Naive thymus-derived CD4-positive, alpha-beta T cell (primary cell): ENCODE results near the gene MCC. TPM values are rescaled to one million over a fixed set of nuclear protein-coding genes. Genes with fewer than 3 reads are reported as not detected.

Experiments used
- ATAC-seq: fragments of 150-1000 bp; cut with Tn5 transposase; 2 replicates; pipeline ENCODE4 v1.10.0; 2021; ENCODE audit warnings: mild to moderate bottlenecking, moderate library complexity
- CTCF ChIA-PET: fragments of 350-600 bp; sonication (Branson Sonifier 250); formaldehyde crosslinking; loops from one replicate; lab custom pipeline; 2021; ENCODE audit warnings: antibody characterized with exemption; lab: Charles Lee
- POLR2A ChIA-PET: fragments of 350-600 bp; sonication (Branson Sonifier 250); formaldehyde crosslinking; loops from one replicate; lab custom pipeline; 2021; ENCODE audit warnings: antibody characterized with exemption, inconsistent platforms; lab: Charles Lee
- DNase-seq, 9 donors: peaks; one replicate each; pipeline versions ENCODE4 v3.0.0 to v3.0.0-alpha.2; 2020 to 2022; ENCODE audit warnings: mixed read lengths in 1 of 9
- H3K27ac ChIP-seq: one replicate; pipeline ENCODE4 v1.7.0; 2013; ENCODE audit warnings: mild to moderate bottlenecking, low read depth, low read length, moderate library complexity
- H3K27me3 ChIP-seq, 2 donors: one replicate each; pipeline ENCODE4 v1.7.0; 2013; ENCODE audit warnings: low read length in 2 of 2, mild to moderate bottlenecking in 2 of 2, moderate library complexity in 2 of 2; ENCODE audit not compliant: control insufficient read depth in 2 of 2, insufficient read depth in 2 of 2
- H3K36me3 ChIP-seq, 3 experiments: 1 replicate in 2 of 3; 2 replicates in 1 of 3; pipeline ENCODE4 v1.7.0; 2013; ENCODE audit warnings: low read length in 3 of 3, mild to moderate bottlenecking in 3 of 3, moderate library complexity in 1 of 3; ENCODE audit not compliant: insufficient read depth in 3 of 3, control insufficient read depth in 2 of 3
- H3K4me1 ChIP-seq, 2 donors: one replicate each; pipeline ENCODE4 v1.7.0; 2013; ENCODE audit warnings: low read length in 2 of 2, mild to moderate bottlenecking in 2 of 2, moderate library complexity in 1 of 2; ENCODE audit not compliant: control insufficient read depth in 2 of 2, insufficient read depth in 2 of 2
- H3K4me3 ChIP-seq: 2 replicates; pipeline ENCODE4 v1.7.0; 2013; ENCODE audit warnings: mild to moderate bottlenecking, low read length
- H3K9me3 ChIP-seq, 3 experiments: 1 replicate in 2 of 3; 2 replicates in 1 of 3; pipeline ENCODE4 v1.7.0; 2013; ENCODE audit warnings: low read length in 3 of 3; ENCODE audit not compliant: control insufficient read depth in 2 of 3
- H3K27ac Mint-ChIP-seq, 9 donors: one replicate each; pipeline ENCODE4 v1.8.0; 2020 to 2022; ENCODE audit warnings: mixed read lengths in 9 of 9, mild to moderate bottlenecking in 8 of 9, moderate library complexity in 5 of 9, inconsistent platforms in 2 of 9
- H3K27me3 Mint-ChIP-seq, 5 donors: one replicate each; pipeline ENCODE4 v1.8.0; 2021 to 2022; ENCODE audit warnings: mixed read lengths in 5 of 5, mild to moderate bottlenecking in 1 of 5
- H3K36me3 Mint-ChIP-seq, 5 donors: one replicate each; pipeline ENCODE4 v1.8.0; 2020 to 2022; ENCODE audit warnings: mixed read lengths in 5 of 5, mild to moderate bottlenecking in 3 of 5, inconsistent platforms in 1 of 5
- H3K4me1 Mint-ChIP-seq, 7 donors: one replicate each; pipeline ENCODE4 v1.8.0; 2020 to 2022; ENCODE audit warnings: mixed read lengths in 7 of 7, mild to moderate bottlenecking in 3 of 7, inconsistent platforms in 1 of 7
- H3K4me3 Mint-ChIP-seq, 10 donors: one replicate each; pipeline ENCODE4 v1.8.0; 2020 to 2022; ENCODE audit warnings: mild to moderate bottlenecking in 10 of 10, mixed read lengths in 10 of 10, moderate library complexity in 6 of 10, inconsistent platforms in 2 of 10
- H3K9me3 Mint-ChIP-seq, 11 donors: one replicate each; pipeline ENCODE4 v1.8.0; 2020 to 2022; ENCODE audit warnings: mixed read lengths in 11 of 11, mild to moderate bottlenecking in 4 of 11, inconsistent platforms in 1 of 11, moderate library complexity in 1 of 11
- intact Hi-C, 2 donors: fragments of 100-400 bp; cut with micrococcal nuclease; formaldehyde crosslinking; loops; one replicate each; pipeline ENCODE4 v1.15.1; 2023
- polyA plus RNA-seq, 2 donors: library from polyadenylated mRNA; unstranded; fragments of 300-500 nt; fragmentation: Illumina TruSeq; gene quantifications; one replicate each; pipeline ENCODE4 v1.2.3, GENCODE V29; 2021
- total RNA-seq, 6 experiments: library from RNA in 5 of 6; stranded (reverse) in 5 of 6; gene quantifications; 1 replicate in 5 of 6; 2 replicates in 1 of 6; pipeline ENCODE4 v1.2.3 and lab custom pipeline; 2021 to 2026

The MCC gene
- total and polyA plus RNA-seq, 7 experiments from 2014 or later = 0.56 to 3.0 (median 0.89) TPM

- CTCF ChIA-PET = no interaction called here
- ATAC-seq = no peak
- Mint-ChIP-seq H3K27ac (no peak overlapping the region), H3K4me3 (no peak overlapping the region), H3K9me3 (peaks cover 0 to 5% (median 0%) of the 10 kb centered on the region in 11 donors), H3K27me3 (no peaks in the 10 kb centered on the region), H3K4me1 (peaks cover 0 to 4% (median 0%) of the 10 kb centered on the region in 7 donors), H3K36me3 (peaks cover 0 to 7% (median 0%) of the 10 kb centered on the region in 5 donors)
- no peak overlapping the region for H3K27ac ChIP-seq
- no peaks in the 10 kb centered on the region for H3K27me3 ChIP-seq
- no peaks in the 10 kb centered on the region for H3K36me3 ChIP-seq
- H3K4me3 ChIP-seq = no peak overlapping the region
- intact Hi-C loops = no loop called here
- H3K9me3 ChIP-seq = no peaks in the 10 kb centered on the region
- H3K4me1 ChIP-seq = no peaks in the 10 kb centered on the region
- POLR2A ChIA-PET = no interaction called here
- no peak for DNase-seq
Measured at GRCh38 chr5:113193311-113193978, 294.8 kb downstream of the MCC start.

- ATAC-seq (no peak), DNase-seq (no peak)
- Histone ChIP-seq H3K27ac (no peak overlapping the region), H3K9me3 (no peaks in the 10 kb centered on the region), H3K4me3 (no peak overlapping the region), H3K4me1 (no peaks in the 10 kb centered on the region), H3K27me3 (no peaks in the 10 kb centered on the region), H3K36me3 (no peaks in the 10 kb centered on the region)
- no peak overlapping the region for H3K27ac Mint-ChIP-seq
- intact Hi-C loops = no loop called here
- peaks cover 0 to 7% (median 0%) of the 10 kb centered on the region in 5 donors for H3K36me3 Mint-ChIP-seq
- no peak overlapping the region for H3K4me3 Mint-ChIP-seq
- POLR2A ChIA-PET = no interaction called here
- H3K27me3 Mint-ChIP-seq = no peaks in the 10 kb centered on the region
- peaks cover 0 to 2% (median 0%) of the 10 kb centered on the region in 7 donors for H3K4me1 Mint-ChIP-seq
- H3K9me3 Mint-ChIP-seq = peaks cover 0 to 5% (median 0%) of the 10 kb centered on the region in 11 donors
- CTCF ChIA-PET = interaction anchor here (0.7 kb wide), 1 partner anchor 196 kb away, joined by 3 read pairs; no protein-coding TSS in a partner anchor
Measured at GRCh38 chr5:113192541-113192940, 295.7 kb downstream of the MCC start.

DNA sequence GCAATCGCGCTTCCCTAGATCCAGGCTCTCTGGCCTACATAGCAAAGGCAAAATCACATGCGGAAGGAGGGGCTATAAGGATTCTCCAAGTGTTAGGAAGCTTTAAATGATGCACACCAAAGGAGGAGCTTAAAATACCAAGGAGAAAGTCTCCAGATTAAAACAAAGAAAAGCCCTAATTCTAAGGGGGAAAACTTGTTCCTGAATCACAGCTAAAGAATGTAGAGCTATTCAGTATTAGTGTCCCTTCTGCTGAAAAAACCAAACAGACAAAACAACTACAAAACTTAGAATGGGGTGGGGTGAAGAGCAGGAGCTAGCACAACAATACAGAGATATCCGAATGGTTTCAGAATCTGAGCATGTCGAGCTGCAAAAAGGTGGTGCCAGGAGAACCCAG lies 297.9 kb downstream of the MCC start:
- POLR2A ChIA-PET = no interaction called here
- intact Hi-C loops = no loop called here
- no peaks in the 10 kb centered on the region for H3K4me1 Mint-ChIP-seq
- H3K4me3 Mint-ChIP-seq = no peak overlapping the region
- no peak overlapping the region for H3K4me3 ChIP-seq
- H3K9me3 Mint-ChIP-seq = peaks cover 0 to 5% (median 0%) of the 10 kb centered on the region in 11 donors
- H3K27ac Mint-ChIP-seq = no peak overlapping the region
- no peaks in the 10 kb centered on the region for H3K36me3 ChIP-seq
- ATAC-seq (no peak), DNase-seq (no peak)
- CTCF ChIA-PET = no interaction called here
- H3K9me3 ChIP-seq = no peaks in the 10 kb centered on the region
- H3K36me3 Mint-ChIP-seq = peaks cover 0 to 7% (median 0%) of the 10 kb centered on the region in 5 donors
- no peaks in the 10 kb centered on the region for H3K27me3 ChIP-seq
- no peaks in the 10 kb centered on the region for H3K4me1 ChIP-seq
- H3K27ac ChIP-seq = no peak overlapping the region
- H3K27me3 Mint-ChIP-seq = peaks cover 0 to 4% (median 0%) of the 10 kb centered on the region in 5 donors

DNA sequence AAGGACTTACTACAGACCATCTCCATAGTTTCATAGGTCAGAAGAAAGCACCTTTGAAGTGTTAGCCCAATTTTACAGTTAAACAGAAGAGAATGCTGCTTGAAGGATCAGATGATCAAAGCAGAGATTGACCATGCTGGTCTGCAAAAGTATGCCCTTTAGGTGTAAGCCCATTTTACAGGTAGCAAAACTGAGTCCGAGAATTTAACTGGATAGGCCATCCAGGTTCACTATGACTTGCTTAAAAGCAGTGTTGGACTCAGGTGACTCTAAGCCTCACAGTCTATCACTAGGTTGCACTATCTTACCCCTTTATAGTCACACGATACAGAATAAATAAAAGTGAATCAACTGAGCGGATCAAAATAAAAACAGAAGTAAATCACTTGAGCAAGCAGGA lies 299.0 kb downstream of the MCC start:
- no peaks in the 10 kb centered on the region for H3K9me3 ChIP-seq
- peaks cover 0 to 5% (median 0%) of the 10 kb centered on the region in 5 donors for H3K36me3 Mint-ChIP-seq
- no peak overlapping the region for H3K27ac Mint-ChIP-seq
- H3K9me3 Mint-ChIP-seq = peaks cover 0 to 5% (median 0%) of the 10 kb centered on the region in 11 donors
- ChIA-PET CTCF (no interaction called here), POLR2A (no interaction called here)
- intact Hi-C loops = no loop called here
- ATAC-seq (no peak), DNase-seq (no peak)
- no peak overlapping the region for H3K27ac ChIP-seq
- H3K27me3 ChIP-seq = no peaks in the 10 kb centered on the region
- H3K36me3 ChIP-seq = no peaks in the 10 kb centered on the region
- H3K4me1 ChIP-seq = no peaks in the 10 kb centered on the region
- H3K4me3 Mint-ChIP-seq = no peak overlapping the region
- peaks cover 0 to 8% (median 0%) of the 10 kb centered on the region in 5 donors for H3K27me3 Mint-ChIP-seq
- no peak overlapping the region for H3K4me3 ChIP-seq
- H3K4me1 Mint-ChIP-seq = no peaks in the 10 kb centered on the region

DNA sequence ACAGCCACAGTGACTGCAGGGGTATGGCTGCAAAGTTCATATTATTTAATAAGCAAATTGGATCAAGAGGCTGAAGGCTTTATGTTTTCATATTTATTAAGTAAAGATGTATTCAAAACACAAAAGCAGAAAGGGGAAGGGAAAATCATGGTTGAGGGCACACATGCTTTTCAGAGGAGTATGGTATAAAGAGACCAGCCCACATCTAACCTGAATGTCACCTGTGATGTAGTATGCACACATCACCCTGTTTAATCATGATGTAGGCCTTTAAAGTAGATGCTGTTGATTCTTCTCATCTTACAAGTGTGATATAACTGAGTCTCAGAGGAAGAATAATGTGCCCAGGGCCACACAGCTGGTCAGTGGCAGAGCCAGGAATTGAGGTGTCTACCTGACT lies 299.8 kb downstream of the MCC start:
- CTCF ChIA-PET = no interaction called here
- no peak overlapping the region for H3K27ac ChIP-seq
- Mint-ChIP-seq H3K36me3 (peaks cover 0 to 4% (median 0%) of the 10 kb centered on the region in 5 donors), H3K4me3 (no peak overlapping the region), H3K27me3 (peaks cover 0 to 8% (median 0%) of the 10 kb centered on the region in 5 donors), H3K4me1 (no peaks in the 10 kb centered on the region), H3K27ac (no peak overlapping the region), H3K9me3 (peaks cover 0 to 5% (median 0%) of the 10 kb centered on the region in 11 donors)
- DNase-seq = no peak
- H3K4me1 ChIP-seq = no peaks in the 10 kb centered on the region
- ATAC-seq = no peak
- no peaks in the 10 kb centered on the region for H3K9me3 ChIP-seq
- POLR2A ChIA-PET = no interaction called here
- no peak overlapping the region for H3K4me3 ChIP-seq
- intact Hi-C loops = no loop called here
- H3K36me3 ChIP-seq = no peaks in the 10 kb centered on the region
- no peaks in the 10 kb centered on the region for H3K27me3 ChIP-seq

DNA sequence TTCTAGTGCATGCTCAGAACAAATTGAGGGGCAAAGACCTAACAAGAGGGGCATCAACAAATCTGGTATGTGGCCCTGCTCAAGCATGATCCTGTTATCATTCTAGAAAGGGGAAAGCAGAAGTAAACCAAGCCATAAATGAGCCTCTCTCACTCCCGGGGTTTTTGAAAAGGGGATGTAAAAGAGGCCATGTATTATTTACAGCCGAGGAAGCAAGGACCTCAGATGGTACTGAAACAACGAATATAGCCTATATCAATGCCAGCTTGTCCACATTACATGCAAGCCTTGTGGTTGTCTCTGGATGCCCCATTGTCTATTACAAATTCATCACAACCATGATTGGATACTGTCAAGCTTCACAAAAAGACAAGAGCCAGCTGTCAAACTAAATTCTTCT lies 300.3 kb downstream of the MCC start:
- Histone ChIP-seq H3K4me1 (no peaks in the 10 kb centered on the region), H3K36me3 (no peaks in the 10 kb centered on the region), H3K27ac (no peak overlapping the region), H3K4me3 (no peak overlapping the region), H3K9me3 (no peaks in the 10 kb centered on the region), H3K27me3 (no peaks in the 10 kb centered on the region)
- CTCF ChIA-PET = no interaction called here
- DNase-seq (no peak), ATAC-seq (no peak)
- peaks cover 0 to 8% (median 0%) of the 10 kb centered on the region in 5 donors for H3K27me3 Mint-ChIP-seq
- H3K27ac Mint-ChIP-seq = no peak overlapping the region
- POLR2A ChIA-PET = no interaction called here
- peaks cover 0 to under 1% (median 0%) of the 10 kb centered on the region in 5 donors for H3K36me3 Mint-ChIP-seq
- intact Hi-C loops = no loop called here
- H3K4me1 Mint-ChIP-seq = peaks cover 0 to under 1% (median 0%) of the 10 kb centered on the region in 7 donors
- no peak overlapping the region for H3K4me3 Mint-ChIP-seq
- peaks cover 0 to 2% (median 0%) of the 10 kb centered on the region in 11 donors for H3K9me3 Mint-ChIP-seq

GRCh38 chr5:113186061-113186460 lies 302.2 kb downstream of the MCC start:
- no peaks in the 10 kb centered on the region for H3K36me3 Mint-ChIP-seq
- Histone ChIP-seq H3K27ac (no peak overlapping the region), H3K9me3 (no peaks in the 10 kb centered on the region), H3K36me3 (no peaks in the 10 kb centered on the region), H3K4me1 (no peaks in the 10 kb centered on the region), H3K27me3 (no peaks in the 10 kb centered on the region), H3K4me3 (no peak overlapping the region)
- H3K27me3 Mint-ChIP-seq = peaks cover 0 to 8% (median 0%) of the 10 kb centered on the region in 5 donors
- H3K4me3 Mint-ChIP-seq = no peak overlapping the region
- no peak overlapping the region for H3K27ac Mint-ChIP-seq
- ATAC-seq (no peak), DNase-seq (no peak)
- ChIA-PET CTCF (no interaction called here), POLR2A (no interaction called here)
- H3K4me1 Mint-ChIP-seq = peaks cover 0 to 13% (median 4%) of the 10 kb centered on the region in 7 donors
- no peaks in the 10 kb centered on the region for H3K9me3 Mint-ChIP-seq
- intact Hi-C loops = no loop called here
